ENCODE data around the gene GPR107. TPM values are rescaled to one million over a fixed set of nuclear protein-coding genes. Genes with fewer than 3 reads are reported as not detected.

GPR107 gene
- polyA plus RNA-seq, 4 donors: 51.4 to 60.3 (median 54.0) TPM

DNA sequence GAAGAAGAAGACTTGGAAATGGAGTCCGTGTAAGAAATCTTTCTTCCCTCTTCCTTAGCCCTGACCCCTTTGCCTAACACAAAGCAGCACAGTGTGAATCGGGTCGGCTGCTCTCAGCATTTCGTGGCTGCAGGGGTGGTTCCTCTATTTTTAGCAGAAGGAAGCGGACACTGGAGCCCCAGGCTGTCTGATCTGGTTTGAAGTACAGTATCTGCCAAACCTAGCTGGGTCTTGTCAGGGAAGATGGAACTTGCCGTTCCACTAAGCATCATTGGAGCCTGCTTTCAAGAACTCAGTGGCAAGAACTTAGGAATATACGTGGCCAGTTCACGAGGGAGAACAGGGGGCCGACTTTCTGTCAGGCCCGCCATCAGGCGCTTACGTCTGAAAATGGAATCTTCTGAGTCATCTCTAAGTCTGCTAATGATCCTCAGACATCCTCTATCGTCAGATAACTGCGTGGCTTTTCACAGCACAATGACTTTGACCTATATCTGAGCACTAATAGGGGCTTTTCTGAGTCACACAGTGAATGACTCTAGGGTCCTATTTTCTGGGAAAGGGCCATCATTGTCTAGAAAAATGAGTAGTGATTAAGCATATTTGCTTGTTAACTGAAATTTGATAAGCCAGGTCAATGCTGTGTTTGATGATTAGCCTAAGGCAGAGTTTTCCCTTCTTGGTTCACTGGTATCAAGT, 75.2 kb downstream of the GPR107 start:
- no peak for DNase-seq (ENCODE audit: low read depth in 4 of 4, low spot score in 3 of 4)

DNA sequence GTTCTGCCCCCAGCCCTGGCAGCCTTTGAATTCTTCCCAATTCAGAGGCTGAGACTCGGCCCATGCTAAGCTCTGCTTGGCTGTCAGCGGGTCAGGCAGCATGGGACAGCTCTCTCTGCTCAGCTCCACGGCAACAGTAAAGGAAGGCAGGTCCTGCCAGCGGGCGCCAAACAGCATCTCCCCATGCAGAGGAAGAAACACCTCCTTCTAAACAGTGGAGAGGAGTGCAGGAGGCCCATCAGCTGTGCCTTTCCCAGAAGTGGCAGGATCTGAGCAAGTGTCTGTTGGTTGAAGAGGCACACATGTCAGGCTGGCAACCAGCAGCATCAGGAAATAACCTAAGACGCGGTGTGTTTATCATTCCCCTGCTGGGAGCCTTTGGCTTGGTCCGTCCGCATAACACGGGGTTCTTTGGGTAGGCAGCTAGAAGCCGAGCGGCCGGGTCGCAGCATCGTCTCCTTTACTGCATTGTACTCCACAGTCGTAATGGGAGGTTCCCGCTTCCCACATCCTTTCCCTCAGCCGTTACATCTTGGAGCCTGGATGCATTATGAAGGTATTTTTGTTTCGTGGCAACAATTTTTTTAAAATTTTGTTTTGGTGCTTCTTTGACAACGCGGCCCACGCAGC, 75.8 kb downstream of the GPR107 start:
- no peak for DNase-seq (ENCODE audit: low read depth in 4 of 4, low spot score in 3 of 4)

DNA sequence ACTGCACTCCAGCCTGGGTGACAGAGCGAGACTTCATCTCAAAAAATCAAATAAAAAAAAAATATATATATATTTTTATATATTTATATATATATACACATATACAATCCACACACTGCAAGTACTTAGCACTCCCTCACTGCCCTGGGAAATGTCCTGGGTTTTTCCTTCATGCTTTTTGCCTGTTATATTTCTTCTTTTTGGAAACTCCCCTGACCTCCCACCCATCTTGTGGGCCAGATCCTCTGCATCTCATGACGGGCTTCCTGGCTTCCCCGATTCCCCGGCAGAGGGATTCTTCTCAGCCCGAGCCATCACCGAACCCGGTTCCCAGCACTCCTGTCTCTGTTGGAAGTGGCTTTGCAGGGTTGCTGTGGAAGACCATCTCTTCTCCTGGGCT, 79.0 kb downstream of the GPR107 start:
- DNase-seq (ENCODE audit: low read depth in 4 of 4, low spot score in 3 of 4): no peak

DNA sequence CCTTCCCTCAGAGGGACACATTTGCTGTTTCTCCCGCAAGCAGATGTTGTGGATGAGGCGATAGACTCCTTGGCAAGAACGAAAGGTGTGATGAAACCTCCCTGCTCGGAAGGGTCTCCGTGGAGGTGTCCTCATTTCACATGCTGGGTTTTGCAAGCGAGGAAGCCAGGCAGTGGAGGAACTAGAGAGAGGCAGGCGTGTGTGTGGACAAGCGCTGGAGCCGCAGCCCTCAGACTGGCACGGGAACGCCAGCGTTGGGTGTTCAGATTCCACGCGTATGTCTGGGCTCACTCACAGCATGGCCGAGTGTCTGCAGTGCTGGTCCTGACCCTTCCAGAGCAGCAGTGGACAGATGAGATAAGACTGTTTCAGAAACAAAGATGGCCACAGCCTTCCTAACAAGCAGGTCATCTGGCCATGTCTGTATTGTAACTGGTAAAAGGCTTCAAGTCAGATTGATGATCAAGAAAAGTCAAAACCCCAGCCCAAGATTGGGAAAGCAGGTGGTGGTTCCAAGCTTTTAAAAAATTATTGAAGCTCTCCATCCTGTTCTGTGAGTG, 83.5 kb downstream of the GPR107 start:
- DNase-seq (ENCODE audit: low read depth in 4 of 4, low spot score in 3 of 4): no peak

DNA sequence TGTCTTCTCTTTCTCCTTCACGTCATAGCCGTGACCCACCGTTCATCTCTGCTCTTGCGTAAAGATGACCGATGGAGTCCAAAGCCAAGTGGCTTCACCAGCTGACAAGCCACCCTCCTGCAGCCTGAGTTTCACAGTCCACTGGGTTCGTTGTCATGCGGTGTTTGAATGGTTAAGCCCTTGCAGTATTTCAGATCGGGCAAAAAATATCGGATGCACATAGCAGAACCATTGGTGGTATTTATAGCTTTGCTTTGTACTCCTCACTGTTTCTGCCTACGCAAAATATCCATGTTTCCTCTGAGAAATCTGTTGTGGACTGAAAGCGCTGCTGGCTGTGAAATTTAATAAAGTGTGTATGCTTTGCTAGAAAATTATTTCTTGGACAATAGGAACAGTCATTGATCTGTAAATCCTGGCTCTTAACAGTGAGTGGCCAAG, 84.0 kb downstream of the GPR107 start:
- DNase-seq (ENCODE audit: low read depth in 4 of 4, low spot score in 3 of 4): no peak

DNA sequence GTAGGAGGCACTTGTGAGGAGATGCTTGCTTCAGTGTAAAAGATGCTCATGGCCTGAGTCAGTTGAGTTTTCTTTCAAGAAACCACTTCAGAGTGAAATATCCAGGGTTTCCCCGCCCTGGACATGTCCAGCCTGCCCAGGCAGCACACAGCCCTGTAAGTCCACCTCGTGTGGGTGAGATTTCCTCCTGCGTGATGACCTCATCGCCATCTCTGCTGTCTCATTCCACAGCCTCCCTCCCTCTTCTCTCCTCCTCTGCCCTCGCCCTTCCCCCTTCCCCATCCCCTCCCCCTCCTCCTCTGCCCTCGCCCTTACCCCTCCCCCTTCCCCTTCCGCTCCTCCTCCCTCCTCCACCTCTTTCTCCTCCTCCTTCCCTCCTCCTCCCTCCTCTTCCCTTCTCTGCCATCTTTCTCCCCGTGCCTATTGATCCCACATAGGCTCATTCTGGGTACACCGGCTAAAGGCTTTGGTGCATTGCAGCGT, 84.5 kb downstream of the GPR107 start:
- DNase-seq (ENCODE audit: low read depth in 4 of 4, low spot score in 3 of 4): no peak

DNA sequence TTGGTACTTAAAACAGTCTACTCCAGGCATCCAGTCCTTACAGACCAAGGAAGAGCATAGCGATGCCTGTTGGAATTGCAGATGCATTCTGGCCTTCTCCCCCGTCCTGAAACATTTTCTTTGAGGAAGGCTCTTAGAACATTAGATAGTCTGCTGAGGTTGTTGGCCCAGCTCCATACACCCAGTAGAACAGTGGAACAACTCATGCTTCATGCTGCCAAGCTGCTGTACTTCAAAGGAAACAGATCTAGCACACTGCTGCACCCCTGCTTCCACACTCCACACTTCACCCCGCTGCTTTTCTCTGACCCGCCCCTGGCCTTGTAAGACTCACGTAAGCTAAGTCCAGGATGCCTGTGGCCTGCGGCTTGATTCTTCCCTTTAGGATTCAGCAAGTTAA, 85.1 kb downstream of the GPR107 start:
- DNase-seq (ENCODE audit: low read depth in 4 of 4, low spot score in 3 of 4): no peak

DNA sequence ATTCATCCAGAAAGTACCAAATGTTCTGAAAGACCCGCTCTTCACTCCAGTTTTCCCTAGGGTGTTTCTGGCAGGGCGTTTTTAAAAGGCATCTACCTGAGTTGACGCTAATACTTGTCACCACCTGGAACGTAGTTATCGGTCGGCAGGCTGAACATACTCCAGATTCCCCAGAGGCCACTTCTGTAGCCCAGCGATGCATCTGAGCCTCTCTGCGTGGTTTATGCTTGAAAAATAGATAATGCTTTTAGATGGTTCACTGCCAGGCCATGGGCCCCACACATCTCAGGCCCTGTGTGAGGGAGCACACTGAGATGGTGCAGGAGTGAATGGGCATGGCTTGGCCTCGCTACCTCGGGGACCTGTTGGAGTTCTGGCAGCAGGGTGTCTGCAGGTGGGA, 85.5 kb downstream of the GPR107 start:
- DNase-seq (ENCODE audit: low read depth in 4 of 4, low spot score in 3 of 4): no peak

DNA sequence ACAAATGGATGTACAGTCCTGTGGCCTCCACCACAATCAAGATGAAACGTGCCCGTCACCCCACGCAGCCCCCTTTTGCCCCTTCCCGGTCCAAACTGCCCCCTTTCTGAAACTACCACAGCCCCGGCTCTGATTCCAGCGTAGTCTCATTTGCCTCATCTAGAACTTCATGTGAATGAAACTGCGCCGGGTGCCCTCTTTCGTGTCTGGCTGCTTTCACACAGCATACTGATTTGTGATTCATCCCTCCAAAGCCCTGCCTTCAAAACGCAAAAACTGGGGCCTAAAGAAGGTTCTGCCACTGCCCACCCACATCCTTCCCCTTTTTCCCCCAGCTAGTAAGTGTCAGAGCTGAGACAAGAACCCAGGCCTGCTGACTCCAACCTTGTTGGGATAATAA, 87.0 kb downstream of the GPR107 start:
- no peak for DNase-seq (ENCODE audit: low read depth in 4 of 4, low spot score in 3 of 4)

DNA sequence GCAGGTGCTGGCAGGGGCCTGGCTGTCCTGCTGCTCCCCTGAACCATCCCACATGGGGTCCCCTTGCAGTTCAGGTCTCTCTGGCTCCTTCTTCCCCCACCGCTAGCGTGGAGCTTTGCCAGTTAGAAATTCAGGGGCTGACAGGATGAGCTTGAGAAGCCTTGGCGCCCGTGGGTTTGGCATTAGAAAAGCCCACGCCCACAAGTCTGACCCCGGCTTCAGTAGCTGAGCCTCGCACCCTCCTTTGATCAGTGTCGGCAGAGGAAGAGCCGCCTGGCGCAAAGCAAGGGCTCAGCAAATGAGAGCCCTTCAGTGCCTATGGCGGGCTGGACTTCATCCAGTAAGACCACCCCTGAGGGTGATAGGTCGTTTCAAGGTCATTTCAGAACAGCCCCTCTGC, 88.3 kb downstream of the GPR107 start:
- no peak for DNase-seq (ENCODE audit: low read depth in 4 of 4, low spot score in 3 of 4)

DNA sequence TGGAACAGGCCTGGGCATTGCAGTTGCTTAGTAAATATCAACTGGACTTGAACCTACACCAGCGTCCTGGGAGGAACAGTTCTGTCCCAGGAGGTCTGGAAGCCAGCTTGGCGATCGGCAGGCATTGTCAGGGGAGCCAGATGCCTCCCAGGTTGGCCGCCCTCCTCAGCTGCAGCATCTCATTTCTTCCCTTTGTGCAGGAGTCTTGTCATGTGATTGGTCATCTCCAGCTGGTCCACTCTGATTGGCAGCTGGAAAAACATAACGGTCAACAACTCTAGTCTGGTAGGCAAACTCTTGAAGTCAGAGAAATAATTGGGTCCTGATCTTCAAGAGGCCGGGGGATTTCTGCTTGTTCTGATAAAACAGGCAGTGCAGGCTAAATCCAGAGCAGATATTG, 88.9 kb downstream of the GPR107 start:
- DNase-seq (ENCODE audit: low read depth in 4 of 4, low spot score in 3 of 4): no peak

DNA sequence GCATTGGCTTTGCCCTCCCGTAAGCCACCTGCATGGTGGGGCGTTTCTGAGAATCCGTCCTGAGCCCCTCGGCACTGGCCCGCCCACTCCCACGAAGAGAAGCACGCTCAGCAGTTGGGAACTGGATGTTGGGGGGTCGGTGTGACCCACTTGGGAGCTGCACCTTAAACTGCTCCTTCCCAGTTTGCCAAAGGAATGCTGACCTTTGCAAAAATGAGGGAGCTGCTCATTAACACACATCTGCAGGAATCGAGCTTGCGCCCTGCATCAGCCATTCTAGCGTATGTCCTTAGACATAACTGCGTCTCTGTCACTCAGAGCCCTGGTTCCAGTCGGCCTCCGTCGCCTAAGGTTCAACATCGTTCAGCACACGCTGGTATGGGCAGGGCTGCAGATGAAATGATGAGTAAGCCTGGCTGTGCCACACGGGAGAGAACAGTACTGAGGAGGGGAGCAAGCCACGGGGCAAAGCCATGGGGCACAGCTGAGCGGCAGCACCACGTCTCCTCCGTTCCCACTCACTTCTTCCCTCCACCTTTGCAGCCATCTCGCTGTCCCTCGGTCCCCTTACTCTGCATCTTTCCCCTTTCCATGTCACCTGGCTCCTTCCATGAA, 89.7 kb downstream of the GPR107 start:
- no peak for DNase-seq (ENCODE audit: low read depth in 4 of 4, low spot score in 3 of 4)

DNA sequence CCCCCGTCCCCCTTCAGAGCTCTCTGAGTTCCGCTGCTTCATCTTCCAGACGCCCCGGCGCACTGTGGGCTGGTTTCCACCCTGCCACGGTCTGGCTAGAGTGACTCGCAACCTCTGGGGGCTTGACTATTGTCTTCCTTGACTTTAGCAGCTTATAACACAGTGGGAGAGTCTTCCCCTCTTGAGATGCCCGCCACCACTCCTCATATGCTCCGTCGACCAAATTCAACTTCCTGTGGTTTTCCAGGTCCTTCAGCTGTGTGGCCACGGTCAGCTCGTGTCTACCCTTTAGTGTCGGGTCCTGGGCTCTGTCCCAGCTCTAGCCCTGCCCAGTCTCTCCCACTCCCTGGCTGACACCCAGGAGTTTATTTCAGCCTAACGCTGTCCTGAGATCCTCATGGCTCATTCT, 90.3 kb downstream of the GPR107 start:
- no peak for DNase-seq (ENCODE audit: low read depth in 4 of 4, low spot score in 3 of 4)

DNA sequence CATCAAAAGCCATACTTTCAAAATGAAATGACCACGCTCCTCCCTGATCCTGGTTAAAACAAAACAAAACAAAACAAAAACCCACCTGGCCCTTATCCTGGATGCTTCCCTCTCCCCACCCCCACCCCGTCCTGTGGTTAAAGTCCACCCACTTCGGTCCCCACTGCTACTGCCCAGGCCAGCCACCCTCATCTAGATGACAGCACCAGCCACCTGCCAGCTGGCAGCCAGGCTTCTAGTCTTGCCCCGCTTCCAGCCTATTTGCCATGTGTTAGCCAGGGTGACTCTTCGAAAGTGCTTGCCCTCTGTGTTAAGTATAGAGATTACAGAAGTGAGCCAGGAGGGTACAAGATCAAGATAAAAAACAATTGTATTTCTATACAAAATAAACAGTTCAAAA, 91.0 kb downstream of the GPR107 start:
- no peak for DNase-seq (ENCODE audit: low read depth in 4 of 4, low spot score in 3 of 4)

DNA sequence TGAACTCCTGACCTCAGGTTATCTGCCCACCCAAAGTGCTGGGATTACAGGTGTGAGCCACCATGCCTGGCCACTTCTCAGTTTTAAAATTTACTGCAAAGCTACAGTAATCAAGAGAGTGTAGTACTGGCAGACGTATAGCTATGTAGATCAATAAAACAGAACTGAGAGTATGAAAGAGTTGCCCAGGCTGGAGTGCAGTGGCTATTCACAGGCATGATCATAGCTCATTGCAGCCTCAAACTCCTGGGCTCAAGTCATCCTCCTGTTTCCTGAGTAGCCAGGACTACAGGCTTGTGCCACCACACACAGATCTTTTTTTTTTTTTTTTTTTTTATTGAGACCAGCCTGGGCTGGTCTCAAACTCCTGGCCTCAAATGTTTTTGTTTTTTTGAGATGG, 92.0 kb downstream of the GPR107 start:
- DNase-seq (ENCODE audit: low read depth in 4 of 4, low spot score in 3 of 4): no peak

DNA sequence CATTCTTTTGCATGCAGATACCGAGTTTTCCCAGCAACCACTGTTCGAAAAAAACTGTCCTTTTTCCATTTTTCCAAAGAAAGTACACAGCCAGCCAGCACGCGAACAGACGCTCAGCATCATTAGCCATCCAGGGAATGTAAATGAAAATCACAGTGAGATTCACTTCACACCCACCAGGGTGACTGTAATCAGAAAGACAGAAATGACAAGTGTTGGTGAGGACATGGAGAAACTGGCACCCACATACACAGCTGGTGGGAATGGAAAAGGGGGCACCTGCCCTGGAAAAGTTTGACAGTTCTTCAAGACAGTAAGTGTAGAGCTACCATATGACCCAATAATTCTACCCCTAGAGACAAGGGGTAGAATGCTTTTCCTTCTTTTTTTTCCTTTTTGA, 93.5 kb downstream of the GPR107 start:
- no peak for DNase-seq (ENCODE audit: low read depth in 4 of 4, low spot score in 3 of 4)

DNA sequence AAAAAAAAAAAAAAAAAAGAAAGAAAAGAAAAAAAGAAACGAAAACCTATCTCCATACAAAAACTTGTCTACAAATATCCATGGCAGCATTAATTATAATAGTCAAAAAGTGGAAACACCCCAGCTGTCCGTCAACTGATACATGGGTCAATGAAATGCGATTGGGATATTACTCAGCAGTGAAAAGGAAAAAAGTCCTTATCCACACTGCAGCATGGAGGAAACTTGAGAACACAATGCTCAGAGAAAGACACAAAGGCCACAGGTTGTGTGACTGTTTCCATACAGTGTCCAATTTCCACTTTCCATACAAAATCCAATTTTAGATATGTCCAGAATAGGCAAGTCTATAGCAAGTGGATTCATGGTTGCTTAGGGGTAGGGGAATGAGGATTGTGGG, 94.2 kb downstream of the GPR107 start:
- DNase-seq (ENCODE audit: low read depth in 4 of 4, low spot score in 3 of 4): no peak

DNA sequence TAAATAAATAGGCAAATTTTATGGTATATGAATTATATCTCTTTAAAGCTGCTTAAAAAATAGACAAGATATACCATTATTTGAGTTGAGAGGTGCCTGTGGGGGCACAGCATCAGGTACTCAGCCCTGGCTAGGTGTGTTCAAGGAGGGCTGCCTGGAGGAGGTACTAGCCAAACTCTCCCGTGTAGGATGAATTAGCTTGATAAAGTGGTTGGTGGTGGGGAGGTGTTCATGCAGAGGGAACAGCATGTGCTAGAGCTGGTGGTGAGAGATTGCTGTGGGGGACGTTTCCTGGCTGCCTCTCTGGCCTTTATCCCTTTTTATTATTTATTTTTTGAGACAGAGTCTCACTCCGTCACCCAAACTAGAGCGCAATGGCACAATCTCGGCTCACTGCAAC, 95.3 kb downstream of the GPR107 start:
- no peak for DNase-seq (ENCODE audit: low read depth in 4 of 4, low spot score in 3 of 4)

DNA sequence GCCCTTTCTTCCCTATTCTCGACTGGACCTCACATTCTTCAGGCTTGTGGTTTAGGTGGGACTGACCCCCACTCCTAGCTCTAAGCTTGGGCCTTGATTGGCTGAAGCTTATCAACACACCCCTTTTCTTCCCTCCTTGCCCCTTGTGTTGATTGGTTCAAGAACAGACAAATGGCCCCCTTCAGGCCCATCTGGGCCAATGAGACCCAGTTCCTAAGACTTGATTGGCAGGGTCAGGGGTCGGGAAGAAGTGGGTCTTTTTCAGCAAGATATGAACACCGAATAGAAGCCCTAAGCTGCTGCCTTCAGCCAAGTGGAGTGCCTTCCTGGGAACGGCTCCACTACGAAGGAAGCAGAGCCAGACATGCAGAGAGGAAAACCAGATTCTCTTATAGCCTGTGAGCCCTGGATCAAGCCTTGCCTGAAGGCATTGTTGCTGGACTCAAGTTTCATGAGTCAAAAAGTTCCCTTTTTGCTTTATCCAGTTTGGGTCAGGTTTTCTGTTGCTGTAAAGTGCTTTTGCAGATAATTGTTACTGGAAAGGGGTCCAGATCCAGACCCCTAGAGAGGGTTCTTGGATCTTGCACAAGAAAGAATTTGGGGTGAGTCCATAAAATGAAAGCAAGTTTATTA, 96.1 kb downstream of the GPR107 start:
- no peak for DNase-seq (ENCODE audit: low read depth in 4 of 4, low spot score in 3 of 4)

DNA sequence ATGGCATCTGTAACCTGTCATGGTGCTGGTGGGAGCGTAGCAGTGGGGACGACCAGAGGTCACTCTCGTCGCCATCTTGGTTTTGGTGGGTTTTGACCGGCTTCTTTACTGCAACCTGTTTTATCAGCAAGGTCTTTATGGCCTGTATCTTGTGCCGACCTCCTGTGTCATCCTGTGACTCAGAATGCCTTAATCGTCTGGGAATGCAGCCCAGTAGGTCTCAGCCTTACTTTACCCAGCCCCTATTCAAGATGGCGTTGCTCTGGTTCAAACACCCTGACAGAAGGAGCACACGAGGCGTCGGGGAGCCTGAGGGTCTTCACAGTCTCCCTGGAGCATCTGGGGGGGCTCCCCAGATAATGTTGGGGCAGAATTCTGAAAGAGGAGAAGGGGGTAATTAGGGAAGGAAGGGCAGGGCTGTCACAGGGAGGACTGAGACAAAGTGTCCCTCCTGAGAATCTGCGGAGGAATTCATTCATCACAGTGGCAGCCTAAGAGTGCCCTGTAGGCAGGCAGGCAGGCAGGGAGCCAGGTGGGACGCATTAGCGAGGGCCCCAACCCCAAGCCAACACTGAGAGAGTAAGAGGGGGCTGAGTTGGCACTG, 97.2 kb downstream of the GPR107 start:
- no peak for DNase-seq (ENCODE audit: low read depth in 4 of 4, low spot score in 3 of 4)

DNA sequence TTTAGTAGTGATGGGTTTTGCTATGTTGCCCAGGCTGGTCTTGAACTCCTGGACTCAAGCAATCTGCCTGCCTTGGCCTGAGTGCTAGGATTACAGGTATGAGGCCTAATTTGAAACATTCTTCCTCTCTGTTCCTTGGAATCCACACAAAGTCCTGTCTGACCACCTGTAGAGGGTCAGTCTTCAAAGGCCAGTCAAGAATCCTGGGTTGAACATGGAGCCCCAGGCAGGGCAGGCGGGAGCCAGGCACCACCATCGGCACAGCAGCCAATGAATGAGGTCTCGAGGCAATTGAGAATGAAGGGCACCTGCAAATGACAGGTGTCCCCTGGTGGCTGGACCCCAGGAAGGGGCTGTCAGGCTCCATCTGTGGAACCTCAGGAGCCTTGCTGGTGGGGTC, 101.1 kb downstream of the GPR107 start:
- no peak for DNase-seq (ENCODE audit: low read depth in 4 of 4, low spot score in 3 of 4)

Measured in left renal pelvis (tissue), 4 donors.